22Rv1 (cell line): ENCODE data around the gene EEF2.

ENCODE experiments used
- CTCF ChIP-seq: fragments of 450-650 bp; IDR thresholded peaks from 2 replicates; pipeline ENCODE4 v1.5.1; 2017; ENCODE audit warnings: mild to moderate bottlenecking
- ZFX ChIP-seq: fragments of 450-650 bp; IDR thresholded peaks from 2 replicates; pipeline ENCODE4 v1.6.1; 2017; ENCODE audit warnings: antibody characterized with exemption, borderline replicate concordance

DNA sequence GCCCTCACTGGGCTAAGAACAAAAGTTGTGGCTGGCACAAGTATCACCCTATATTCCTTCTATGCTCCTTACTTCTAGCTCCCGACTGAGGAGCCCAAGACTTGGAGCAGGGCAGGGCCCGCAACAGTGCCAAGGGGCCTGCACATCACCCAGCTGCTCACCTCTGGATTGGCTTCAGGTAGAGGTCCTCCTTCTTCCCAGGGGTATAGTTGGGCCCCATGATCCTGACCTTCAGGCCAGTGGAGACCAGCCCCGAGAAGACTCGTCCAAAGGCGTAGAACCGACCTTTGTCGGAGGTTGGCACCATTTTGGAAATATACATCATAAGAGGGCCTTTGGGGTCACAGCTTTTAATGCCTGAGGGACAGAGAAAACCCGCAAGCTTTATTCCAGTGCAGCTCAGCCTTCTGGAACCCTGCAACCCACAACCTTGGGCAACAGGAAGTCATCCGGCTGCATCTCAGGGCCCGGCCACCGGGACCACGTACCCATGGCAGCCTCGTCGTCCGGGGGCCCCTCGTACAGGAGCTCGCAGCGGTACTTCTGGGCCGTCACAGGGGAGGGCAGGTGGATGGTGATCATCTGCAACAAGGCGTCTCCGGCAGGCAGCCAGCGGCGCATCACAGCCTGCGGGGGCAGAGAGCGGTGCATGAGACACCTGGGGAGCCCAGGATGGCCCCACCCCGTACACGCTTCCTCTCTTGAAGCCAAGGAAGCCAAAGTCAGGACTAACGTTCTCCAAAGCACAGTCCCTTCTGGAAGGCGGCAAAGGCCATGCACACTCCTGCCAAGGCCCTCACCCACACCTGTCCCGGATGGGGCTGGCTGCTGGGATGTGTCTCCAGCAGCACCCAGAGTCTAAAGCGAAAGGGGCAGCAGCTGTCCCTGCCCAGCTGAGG is 4.7 kb downstream of the EEF2 start:
- TF ChIP-seq ZFX: no peak
- no peak for TF ChIP-seq CTCF
